Breast epithelium (tissue), 3 donors: ENCODE data around the gene ANKRD11.

ENCODE experiments used
- POLR2AphosphoS5 ChIP-seq, 3 donors: sonication (generic); formaldehyde crosslinking; IDR thresholded peaks; one replicate each; pipeline ENCODE4 v1.6.1; 2017; ENCODE audit warnings: antibody characterized with exemption in 3 of 3
- TF ChIP-seq, protein P1 (sequence below), 3 donors: fragments of 450-650 bp; IDR thresholded peaks; one replicate each; pipeline ENCODE4 v1.5.1; 2016 to 2017; ENCODE audit warnings: antibody characterized with exemption in 3 of 3, mild to moderate bottlenecking in 3 of 3, moderate library complexity in 3 of 3

DNA sequence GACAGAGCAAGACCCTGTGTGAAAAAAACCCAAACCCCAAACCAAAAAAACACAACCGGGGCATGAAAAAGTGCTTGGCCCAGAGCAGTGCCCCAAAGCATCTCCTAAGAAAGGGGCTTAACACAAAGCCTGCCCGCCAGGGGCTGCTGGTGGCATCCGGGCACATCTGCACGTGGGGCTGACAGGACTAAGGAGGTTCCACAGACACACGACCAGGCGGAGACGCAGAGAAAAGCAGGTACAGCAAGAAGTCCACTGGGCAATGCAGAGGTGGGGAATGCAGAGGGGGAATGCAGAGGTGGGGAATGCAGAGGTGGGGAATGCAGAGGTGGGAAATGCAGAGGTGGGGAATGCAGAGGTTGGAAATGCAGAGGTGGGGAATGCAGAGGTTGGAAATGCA, 163.6 kb downstream of the ANKRD11 start:
- TF ChIP-seq, protein P1, sequence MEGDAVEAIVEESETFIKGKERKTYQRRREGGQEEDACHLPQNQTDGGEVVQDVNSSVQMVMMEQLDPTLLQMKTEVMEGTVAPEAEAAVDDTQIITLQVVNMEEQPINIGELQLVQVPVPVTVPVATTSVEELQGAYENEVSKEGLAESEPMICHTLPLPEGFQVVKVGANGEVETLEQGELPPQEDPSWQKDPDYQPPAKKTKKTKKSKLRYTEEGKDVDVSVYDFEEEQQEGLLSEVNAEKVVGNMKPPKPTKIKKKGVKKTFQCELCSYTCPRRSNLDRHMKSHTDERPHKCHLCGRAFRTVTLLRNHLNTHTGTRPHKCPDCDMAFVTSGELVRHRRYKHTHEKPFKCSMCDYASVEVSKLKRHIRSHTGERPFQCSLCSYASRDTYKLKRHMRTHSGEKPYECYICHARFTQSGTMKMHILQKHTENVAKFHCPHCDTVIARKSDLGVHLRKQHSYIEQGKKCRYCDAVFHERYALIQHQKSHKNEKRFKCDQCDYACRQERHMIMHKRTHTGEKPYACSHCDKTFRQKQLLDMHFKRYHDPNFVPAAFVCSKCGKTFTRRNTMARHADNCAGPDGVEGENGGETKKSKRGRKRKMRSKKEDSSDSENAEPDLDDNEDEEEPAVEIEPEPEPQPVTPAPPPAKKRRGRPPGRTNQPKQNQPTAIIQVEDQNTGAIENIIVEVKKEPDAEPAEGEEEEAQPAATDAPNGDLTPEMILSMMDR (IDR thresholded peaks at IDR 0.05), result no peak
- no peak for TF ChIP-seq POLR2AphosphoS5 (IDR thresholded peaks at IDR 0.05)
